HepG2 (cell line): Measurements from ENCODE around the gene HPDL. TPM values are rescaled to one million over a fixed set of nuclear protein-coding genes. Genes with fewer than 3 reads are reported as not detected.

Experiments
- AHDC1 ChIP-seq: sonication (generic); formaldehyde crosslinking; IDR thresholded peaks from 2 replicates; pipeline ENCODE4 v1.5.1; 2020; ENCODE audit warnings: mild to moderate bottlenecking, missing genetic modification reagents, borderline replicate concordance
- ARID3A ChIP-seq: IDR thresholded peaks from 2 replicates; pipeline ENCODE4 v1.6.1; 2012; ENCODE audit warnings: low read depth, low read length, improper control_type of control experiment
- CREB3 ChIP-seq: sonication (generic); formaldehyde crosslinking; IDR thresholded peaks from 2 replicates; pipeline ENCODE4 v1.5.0; 2020; ENCODE audit warnings: missing genetic modification reagents
- GLMP ChIP-seq: sonication (generic); formaldehyde crosslinking; IDR thresholded peaks from 2 replicates; pipeline ENCODE4 v1.9.0; 2021; ENCODE audit warnings: missing genetic modification reagents, mild to moderate bottlenecking, borderline replicate concordance
- MYNN ChIP-seq: sonication (generic); formaldehyde crosslinking; IDR thresholded peaks from 2 replicates; pipeline ENCODE4 v1.4.0; 2020; ENCODE audit warnings: mild to moderate bottlenecking, low read depth, missing genetic modification reagents
- PREB ChIP-seq: sonication (generic); formaldehyde crosslinking; IDR thresholded peaks from 2 replicates; pipeline ENCODE4 v1.4.0; 2020; ENCODE audit warnings: missing genetic modification reagents
- TFDP2 ChIP-seq: sonication (generic); formaldehyde crosslinking; IDR thresholded peaks from 2 replicates; pipeline ENCODE4 v1.4.0; 2020; ENCODE audit warnings: missing genetic modification reagents
- ZHX2 ChIP-seq, 2 experiments: sonication (generic) in 1 of 2; formaldehyde crosslinking in 1 of 2; IDR thresholded peaks; 2 replicates each; pipeline versions ENCODE4 v1.6.1 to v1.9.0; 2014 to 2022; ENCODE audit warnings: antibody characterized with exemption in 1 of 2, borderline replicate concordance in 1 of 2, inconsistent platforms in 1 of 2, low read depth in 1 of 2, missing genetic modification reagents in 1 of 2
- ZNF33B ChIP-seq: sonication (generic); formaldehyde crosslinking; IDR thresholded peaks from 2 replicates; pipeline ENCODE4 v1.5.1; 2020; ENCODE audit warnings: mild to moderate bottlenecking, missing genetic modification reagents
- polyA plus RNA-seq, 8 experiments: library from polyadenylated mRNA; depleted of rRNA in 3 of 8; stranded (reverse) in 7 of 8; unstranded in 1 of 8; fragments of >200 nt; fragmentation: Illumina TruSeq in 4 of 8; extraction: Trizol in 4 of 8; gene quantifications; 2 replicates each; pipeline versions ENCODE4 v1.2.1 to v1.2.3, GENCODE V29; 2011 to 2016; ENCODE audit warnings: low read depth in 4 of 8, missing spikeins in 1 of 8, mixed read lengths in 1 of 8; ENCODE audit not compliant: insufficient read depth in 1 of 8
- total RNA-seq, 5 experiments: library from RNA; depleted of rRNA; stranded (reverse); fragments of >200 nt; fragmentation: Illumina TruSeq; extraction: Trizol; gene quantifications; 2 replicates each; pipeline ENCODE4 v1.2.3, GENCODE V29; 2016; ENCODE audit warnings: low read depth in 1 of 5

The HPDL gene
- total and polyA plus RNA-seq, 2 of the 13 experiments (the other 11 are each of a cell fraction or from before 2014, with no cell fraction given) = not detected

GRCh38 chr1:45305231-45305630, 21.5 kb upstream of the HPDL start (continued):
- TF ChIP-seq ZNF33B (CRISPR knock-in tag) (no peak), GLMP (no peak), ZHX2 (IDR thresholded peaks at IDR 0.05; ENCODE audit: low read depth) (no peak), ZHX2 (CRISPR knock-in tag; IDR thresholded peaks at IDR 0.05; ENCODE audit: borderline replicate concordance) (no peak), CREB3 (CRISPR knock-in tag) (no peak), AHDC1 (CRISPR knock-in tag) (no peak), PREB (CRISPR knock-in tag) (no peak), ARID3A (no peak), TFDP2 (CRISPR knock-in tag) (no peak), MYNN (CRISPR knock-in tag) (no peak)
